Effector CD8-positive, alpha-beta T cell (primary cell): Measurements from ENCODE around the gene UBE3C.
"Not testable (repeated sequence)": the region's sequence is repeated elsewhere in the genome, so short reads cannot be mapped to it uniquely, and the experiment has no call there.

Experiments
- DNase-seq: peaks from one replicate; lab custom pipeline; 2025; lab: John Stamatoyannopoulos, UW
- total RNA-seq, 4 experiments: gene quantifications; one replicate each; lab custom pipeline; 2026; lab: John Stamatoyannopoulos, UW

The UBE3C gene
- 149 to 177 (median 160) reads per million in 4 experiments for total RNA-seq

GRCh38 chr7:157138424-157139110 is at the start of gene UBE3C:
Gene UBE3C (plus strand): TSS chr7:157138926. CDS start chr7:157139273, 347 bp downstream.
- peak; percentile 82 for DNase-seq

GRCh38 chr7:157089100-157089610 is 49.6 kb upstream of the UBE3C start:
- no peak for DNase-seq

DNA sequence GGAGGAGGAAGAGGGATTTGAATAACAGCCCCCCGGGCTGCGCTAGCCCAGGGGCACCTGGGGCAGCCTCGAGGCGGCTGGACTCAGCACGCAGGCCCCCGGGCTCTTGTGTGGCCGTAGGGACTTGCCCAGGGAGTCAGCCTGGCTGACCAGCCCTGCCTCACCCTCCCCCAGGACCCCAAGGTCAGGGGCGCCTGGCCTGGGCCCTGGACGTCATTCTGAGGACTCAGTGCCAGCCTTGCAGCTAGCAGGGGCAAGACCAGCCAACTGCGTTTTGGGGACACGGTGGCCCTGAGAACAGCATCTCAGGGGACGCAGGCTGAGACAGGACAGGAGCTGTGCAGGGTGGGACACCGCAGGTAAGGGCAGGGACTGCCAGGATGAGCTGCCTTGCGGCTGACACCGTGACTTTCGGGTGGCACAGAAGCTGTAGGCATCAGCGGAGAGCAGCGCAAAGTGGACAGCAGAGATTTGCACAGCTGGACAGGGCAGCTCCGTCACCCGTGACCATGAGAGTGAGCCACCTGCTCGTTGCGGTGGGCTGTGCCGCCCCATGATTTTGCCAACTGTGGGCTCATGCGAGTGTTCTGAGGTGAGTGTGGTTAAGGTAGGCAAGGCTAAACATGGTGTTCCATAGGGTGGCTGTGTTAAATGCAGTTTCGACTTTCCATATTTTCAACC is 48.1 kb upstream of the UBE3C start:
- DNase-seq: no peak

DNA sequence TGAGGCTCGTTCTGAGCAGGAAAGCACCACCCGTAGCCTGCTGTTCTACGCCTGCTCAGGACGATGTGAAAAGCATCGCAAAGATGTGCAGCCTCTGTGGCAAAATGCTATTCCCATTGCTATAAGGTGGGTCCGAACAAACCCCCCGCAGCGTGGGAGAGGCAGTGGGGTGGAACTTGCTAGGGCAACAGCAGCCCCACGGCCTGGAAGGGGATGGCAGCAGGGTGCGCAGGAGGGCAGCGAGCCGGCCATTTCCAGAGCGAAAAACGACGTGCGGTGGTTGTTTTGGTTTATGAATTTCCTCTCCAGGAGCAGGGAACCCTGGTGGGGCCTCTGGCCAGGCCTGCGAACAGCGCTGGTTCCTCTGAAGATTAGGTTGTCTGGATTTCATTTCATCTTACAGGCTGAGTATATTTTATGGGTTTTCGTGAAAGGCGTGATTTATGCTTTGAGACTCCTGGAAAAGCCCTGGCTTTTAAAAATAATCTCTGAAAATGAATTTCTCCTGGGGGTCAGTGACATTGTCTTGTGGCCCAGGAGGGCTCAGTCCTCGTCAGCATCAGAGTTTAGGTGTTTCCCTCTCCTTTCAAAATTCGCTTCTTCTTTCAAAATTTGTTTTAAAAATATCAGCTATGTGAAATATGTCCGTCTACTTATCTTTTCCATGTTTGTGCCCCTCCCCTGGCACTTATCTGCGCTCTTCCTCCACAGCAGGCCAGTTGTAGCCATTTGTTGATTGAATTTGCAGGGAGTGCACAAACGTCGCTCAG is 42.3 kb upstream of the UBE3C start:
- no peak for DNase-seq

DNA sequence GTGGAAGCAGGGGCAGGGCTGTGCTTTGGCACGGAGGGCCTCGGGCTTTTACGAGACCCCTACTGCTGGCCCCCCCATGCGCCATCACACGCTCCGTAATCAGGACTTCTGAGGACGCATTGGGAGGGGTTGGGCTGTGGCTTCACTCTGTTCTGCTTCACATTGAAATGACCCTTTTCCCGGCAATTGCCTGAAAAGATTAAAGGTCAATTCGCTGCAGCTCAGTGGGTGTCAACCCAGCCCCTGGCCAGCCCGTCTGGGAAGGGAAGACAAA is 41.7 kb upstream of the UBE3C start:
- no peak for DNase-seq

GRCh38 chr7:157097569-157097968 is 41.2 kb upstream of the UBE3C start:
- no peak for DNase-seq

GRCh38 chr7:157100005-157100404 is 38.7 kb upstream of the UBE3C start:
- not testable (repeated sequence) for DNase-seq

- not testable (repeated sequence) for DNase-seq
Measured at GRCh38 chr7:157103641-157104040, 35.1 kb upstream of the UBE3C start.

DNA sequence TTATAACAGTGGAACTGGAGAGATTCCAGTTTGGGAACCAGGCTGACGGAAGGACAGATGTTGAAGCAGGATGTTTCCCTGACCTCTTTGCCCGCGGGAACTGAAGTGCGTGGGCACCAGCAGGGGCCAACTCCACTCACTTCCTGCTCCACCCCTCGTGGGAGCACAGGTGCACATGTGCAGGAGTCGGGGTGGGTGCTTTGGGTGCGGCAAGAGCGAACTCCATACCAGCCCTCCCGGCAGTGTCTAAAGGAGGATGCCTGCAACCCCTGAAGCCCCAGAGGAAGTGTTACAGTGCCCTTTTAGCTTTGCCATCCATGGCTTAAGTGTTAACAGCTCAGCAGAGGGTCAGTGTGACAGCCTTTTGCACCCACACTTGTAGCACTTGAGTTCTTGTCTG is 27.4 kb upstream of the UBE3C start:
- DNase-seq: no peak

DNA sequence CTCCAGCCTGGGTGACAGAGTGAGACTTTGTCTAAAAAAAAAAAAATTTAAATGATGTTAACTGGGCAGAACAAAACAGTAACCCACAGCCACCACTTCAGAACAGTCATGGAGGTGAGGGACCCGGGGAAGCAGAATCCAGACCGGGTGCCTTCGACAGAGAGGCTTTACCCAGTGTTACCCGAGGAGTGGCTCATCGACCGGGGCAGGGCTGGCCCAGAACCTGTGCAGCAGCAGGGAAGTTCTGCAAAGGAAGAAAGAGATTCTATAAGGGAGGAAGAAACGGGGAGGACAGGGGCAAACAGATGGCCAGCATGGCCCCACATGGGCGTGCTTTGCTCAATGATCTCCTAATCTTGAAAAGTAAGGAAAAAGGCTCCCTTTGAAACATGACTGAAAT is 26.0 kb upstream of the UBE3C start:
- DNase-seq: no peak

DNA sequence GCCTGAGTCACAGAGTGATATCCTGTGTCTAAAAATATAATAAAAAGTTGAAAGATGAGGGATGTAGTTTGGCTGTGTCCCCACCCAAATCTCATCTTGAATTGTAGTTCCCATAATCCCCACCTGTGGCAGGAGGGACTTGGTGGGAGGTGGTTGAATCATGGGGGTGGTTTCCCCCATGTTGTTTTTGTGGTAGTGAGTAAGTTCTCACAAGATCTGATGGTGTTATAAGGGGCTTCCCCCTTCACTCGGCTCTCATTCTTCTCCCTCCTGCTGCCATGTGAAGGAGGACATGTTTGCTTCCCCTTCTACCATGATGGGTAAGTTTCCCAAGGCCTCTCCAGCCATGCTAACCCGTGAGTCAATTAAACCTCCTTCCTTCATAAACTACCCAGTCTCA is 25.1 kb upstream of the UBE3C start:
- no peak for DNase-seq

DNA sequence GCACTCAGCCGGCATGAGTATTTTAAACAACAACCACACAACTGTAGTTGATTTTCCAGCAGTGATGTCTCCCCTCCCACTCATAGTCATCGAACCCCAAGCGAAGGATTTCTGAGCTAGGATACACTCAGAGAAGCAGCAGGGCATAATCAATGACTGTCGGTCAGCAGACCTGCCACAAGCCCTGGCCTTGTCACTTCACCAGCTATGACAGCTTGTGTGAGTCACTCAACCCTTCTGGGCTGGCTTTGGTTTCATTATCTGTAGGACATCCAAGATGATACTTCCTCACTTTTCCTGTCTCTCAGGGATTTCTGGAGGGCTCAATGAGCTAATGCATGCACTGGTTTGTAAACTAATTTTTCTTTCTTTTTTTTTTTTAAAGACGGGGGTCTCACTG is 22.0 kb upstream of the UBE3C start:
- no peak for DNase-seq

- no peak for DNase-seq
Measured at GRCh38 chr7:157117796-157118195, 20.9 kb upstream of the UBE3C start.

- DNase-seq: no peak
Measured at GRCh38 chr7:157120181-157120580, 18.5 kb upstream of the UBE3C start.

DNA sequence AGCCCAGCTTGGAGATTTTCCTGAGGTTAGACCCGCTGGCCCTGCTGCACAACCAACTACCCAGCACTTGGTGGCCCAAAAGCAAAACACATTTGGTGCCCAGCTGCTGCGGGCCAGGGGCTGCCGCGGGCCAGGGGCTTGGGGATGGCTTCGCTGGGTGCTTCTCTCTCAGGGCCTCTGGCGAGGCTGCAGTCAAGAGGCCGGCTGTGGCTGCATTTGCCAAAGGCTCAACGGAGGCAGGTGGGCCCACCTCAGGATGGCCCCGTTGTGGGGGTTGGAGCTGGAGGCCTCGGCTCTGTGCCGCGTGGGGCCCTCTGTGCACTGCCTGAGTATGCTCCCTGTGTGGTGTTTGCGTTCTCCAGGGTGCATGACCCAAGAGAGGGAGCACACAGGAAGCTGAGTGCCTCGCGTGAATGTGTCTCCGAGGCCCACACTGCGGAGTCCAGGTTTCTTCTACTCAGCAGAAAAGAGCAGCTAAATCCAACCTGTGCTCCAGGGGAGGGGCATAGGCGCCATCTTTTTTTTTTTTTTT is 17.5 kb upstream of the UBE3C start:
- DNase-seq: no peak

DNA sequence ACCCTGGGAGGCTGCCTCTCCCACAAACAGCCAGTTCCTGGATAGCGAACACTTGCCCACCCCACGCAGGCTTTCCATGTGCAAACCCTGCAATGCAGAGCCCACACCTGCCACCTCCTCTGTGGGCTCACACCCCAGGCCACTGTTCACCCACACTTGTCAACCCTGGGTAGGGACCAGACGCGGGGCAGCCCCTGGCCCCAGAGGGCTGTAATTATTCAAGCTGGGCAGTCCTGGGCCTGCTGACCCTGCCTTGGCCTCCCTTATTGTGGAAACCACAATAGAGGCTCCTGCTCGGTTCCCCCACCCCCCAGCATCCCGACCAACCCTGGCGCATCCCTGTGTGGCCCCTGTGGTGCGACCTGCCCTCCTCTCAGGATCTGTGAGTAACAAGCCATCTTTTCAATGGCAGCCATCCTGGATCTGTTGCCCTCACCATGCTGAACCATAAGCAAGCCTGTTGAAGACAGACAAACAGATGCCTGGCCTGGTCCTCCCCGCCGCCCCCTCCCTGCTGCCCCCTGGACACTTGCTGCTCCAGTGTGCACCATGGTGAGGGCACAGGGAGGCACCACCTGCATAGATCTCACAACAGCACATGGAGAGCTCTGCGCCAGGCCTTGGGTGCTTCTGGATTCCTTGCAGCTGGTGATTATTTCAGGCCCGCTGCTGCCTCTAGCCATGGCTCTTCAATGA is 15.8 kb upstream of the UBE3C start:
- no peak for DNase-seq

- no peak for DNase-seq
Measured at GRCh38 chr7:157124690-157125089, 14.0 kb upstream of the UBE3C start.

GRCh38 chr7:157125376-157126223 is 13.1 kb upstream of the UBE3C start:
- no peak for DNase-seq

DNA sequence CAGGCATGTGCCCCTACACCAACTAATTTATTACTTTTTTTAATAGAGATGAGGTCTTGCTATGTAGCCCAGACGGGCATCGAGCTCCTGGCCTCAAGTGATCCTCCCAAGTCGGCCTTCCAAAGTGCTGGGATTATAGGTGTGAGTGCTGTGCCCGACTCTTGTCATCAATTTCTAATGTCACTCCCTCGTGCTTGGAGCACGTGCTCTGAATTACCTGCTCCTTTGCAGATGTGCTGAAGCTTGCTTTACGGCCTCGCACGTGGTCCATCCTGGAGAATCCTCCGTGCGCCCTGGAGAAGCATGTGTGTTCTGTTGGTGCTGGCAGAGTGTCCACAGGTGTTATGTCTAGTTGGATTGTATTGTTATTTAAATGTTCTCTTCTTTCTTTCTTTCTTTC is 11.8 kb upstream of the UBE3C start:
- no peak for DNase-seq

- DNase-seq: no peak
Measured at GRCh38 chr7:157129200-157129599, 9.5 kb upstream of the UBE3C start.

DNA sequence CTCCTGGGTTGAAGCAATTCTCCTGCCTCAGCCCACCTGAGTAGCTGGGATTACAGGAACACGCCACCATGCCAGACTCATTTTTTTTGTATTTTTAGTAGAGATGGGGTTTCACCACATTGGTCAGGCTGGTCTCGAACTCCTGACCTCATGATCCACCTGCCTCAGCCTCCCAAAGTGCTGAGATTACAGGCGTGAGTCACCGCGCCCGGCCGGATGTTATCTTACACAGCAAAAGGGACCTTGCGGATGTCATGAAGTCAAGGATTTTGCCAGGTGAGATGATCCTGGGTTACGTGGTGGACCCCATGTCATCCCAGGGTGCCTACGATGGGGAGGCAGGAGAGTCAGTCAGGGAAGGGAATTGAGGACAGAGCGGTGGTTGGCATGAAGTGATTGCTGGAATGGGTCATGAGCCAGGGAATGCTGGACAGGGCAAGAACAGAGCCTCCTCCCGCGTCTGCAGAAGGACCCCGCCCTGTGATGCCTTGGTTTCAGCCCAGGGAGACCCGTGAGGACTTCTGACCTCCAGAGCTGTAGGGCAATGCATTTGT is 8.7 kb upstream of the UBE3C start:
- DNase-seq: no peak
